Neuronal stem cell (in vitro differentiated cells): Measurements from ENCODE around the gene HOXD10.

Source experiments
- DNase-seq: peaks from one replicate; pipeline ENCODE4 v3.0.0-alpha.2; 2013; ENCODE audit warnings: low spot score
- H2AFZ ChIP-seq: one replicate; pipeline ENCODE4 v1.6.1; 2013; ENCODE audit warnings: mild to moderate bottlenecking, low read length, inconsistent platforms
- H2AK5ac ChIP-seq: 2 replicates; pipeline ENCODE4 v1.6.1; 2013; ENCODE audit warnings: low read depth, mild to moderate bottlenecking, inconsistent platforms, low read length, moderate library complexity, mixed read lengths
- H2BK120ac ChIP-seq: 2 replicates; pipeline ENCODE4 v1.6.1; 2013; ENCODE audit warnings: low read depth, mild to moderate bottlenecking, inconsistent platforms, low read length, moderate library complexity, mixed read lengths
- H2BK12ac ChIP-seq: one replicate; pipeline ENCODE4 v1.6.1; 2013; ENCODE audit warnings: low read length, inconsistent platforms
- H2BK15ac ChIP-seq: 2 replicates; pipeline ENCODE4 v1.6.1; 2013; ENCODE audit warnings: mild to moderate bottlenecking, low read length, inconsistent platforms, mixed read lengths
- H2BK5ac ChIP-seq: one replicate; pipeline ENCODE4 v1.6.1; 2013; ENCODE audit warnings: inconsistent platforms, mild to moderate bottlenecking, low read length, moderate library complexity
- H3K14ac ChIP-seq: one replicate; pipeline ENCODE4 v1.6.1; 2013; ENCODE audit warnings: low read length, inconsistent platforms
- H3K18ac ChIP-seq: 2 replicates; pipeline ENCODE4 v1.6.1; 2013; ENCODE audit warnings: low read length, inconsistent platforms
- H3K23ac ChIP-seq: 2 replicates; pipeline ENCODE4 v1.6.1; 2013; ENCODE audit warnings: low read depth, mild to moderate bottlenecking, mixed read lengths, low read length, inconsistent platforms; ENCODE audit not compliant: poor library complexity
- H3K27ac ChIP-seq: replicated peaks from 3 replicates; pipeline ENCODE4 v1.5.1; 2013; ENCODE audit warnings: low read length, inconsistent platforms
- H3K27me3 ChIP-seq, 3 experiments: 2 replicates each; pipeline ENCODE4 v1.6.1; 2013; ENCODE audit warnings: low read length in 3 of 3, mild to moderate bottlenecking in 2 of 3, inconsistent platforms in 1 of 3, low read depth in 1 of 3, mixed read lengths in 1 of 3, moderate library complexity in 1 of 3; ENCODE audit not compliant: control insufficient read depth in 3 of 3, insufficient read depth in 3 of 3
- H3K36me3 ChIP-seq, 2 donors: replicated peaks in 1 of 2; 2 replicates each; pipeline ENCODE4 v1.6.1; 2013; ENCODE audit warnings: low read length in 2 of 2; ENCODE audit not compliant: control insufficient read depth in 2 of 2, insufficient read depth in 2 of 2
- H3K4ac ChIP-seq: 2 replicates; pipeline ENCODE4 v1.6.1; 2013; ENCODE audit warnings: inconsistent platforms, mild to moderate bottlenecking, low read length, moderate library complexity
- H3K4me1 ChIP-seq, 2 donors: 1 replicate in 1 of 2; 2 replicates in 1 of 2; pipeline ENCODE4 v1.6.1; 2013; ENCODE audit warnings: low read length in 2 of 2, low read depth in 1 of 2; ENCODE audit not compliant: control insufficient read depth in 2 of 2, insufficient read depth in 1 of 2
- H3K4me2 ChIP-seq: one replicate; pipeline ENCODE4 v1.6.1; 2013; ENCODE audit warnings: mild to moderate bottlenecking, low read length, inconsistent platforms; ENCODE audit not compliant: insufficient read depth, poor library complexity, severe bottlenecking
- H3K4me3 ChIP-seq, 2 donors: 2 replicates each; pipeline ENCODE4 v1.5.1; 2013; ENCODE audit warnings: low read length in 2 of 2, mild to moderate bottlenecking in 2 of 2, inconsistent platforms in 1 of 2, moderate library complexity in 1 of 2
- H3K79me1 ChIP-seq: one replicate; pipeline ENCODE4 v1.6.1; 2013; ENCODE audit warnings: low read depth, mild to moderate bottlenecking, inconsistent platforms, low read length, moderate library complexity
- H3K9ac ChIP-seq: one replicate; pipeline ENCODE4 v1.6.1; 2013; ENCODE audit warnings: mild to moderate bottlenecking, low read depth, low read length, inconsistent platforms; ENCODE audit not compliant: poor library complexity
- H3K9me3 ChIP-seq, 2 donors: replicated peaks in 1 of 2; 2 replicates each; pipeline versions ENCODE3 to v1.6.1; 2013; ENCODE audit warnings: low read length in 2 of 2, mild to moderate bottlenecking in 2 of 2, inconsistent platforms in 1 of 2, low read depth in 1 of 2, mixed read lengths in 1 of 2, moderate library complexity in 1 of 2; ENCODE audit not compliant: control insufficient read depth in 2 of 2, insufficient read depth in 1 of 2
- H4K8ac ChIP-seq: one replicate; pipeline ENCODE4 v1.6.1; 2013; ENCODE audit warnings: low read depth, mild to moderate bottlenecking, inconsistent platforms, low read length, moderate library complexity
- H4K91ac ChIP-seq: one replicate; pipeline ENCODE4 v1.6.1; 2013; ENCODE audit warnings: low read length, low read depth, mild to moderate bottlenecking, inconsistent platforms; ENCODE audit not compliant: poor library complexity
- WGBS, 2 donors: extraction: QIAGEN DNeasy Blood & Tissue Kit; methylation state at CpG; one replicate each; pipeline ENCODE4 v1.1.7; 2013; ENCODE audit warnings: missing lambda C conversion rate in 2 of 2, mixed read lengths in 1 of 2; ENCODE audit not compliant: insufficient read length in 2 of 2, insufficient replicate concordance in 1 of 2; ENCODE audit errors: extremely low coverage in 2 of 2; 5-methylcytosine and 5-hydroxymethylcytosine counted together

The HOXD10 gene

GRCh38 chr2:176078541-176079284 is 37.9 kb upstream of the HOXD10 start:
- no peak overlapping the region for H3K18ac ChIP-seq
- H4K8ac ChIP-seq = no peak overlapping the region
- WGBS, 2 donors = no CpG with 5 or more reads among the region's 25 CpGs
- H2BK12ac ChIP-seq = no peak overlapping the region
- H3K23ac ChIP-seq = no peak overlapping the region
- H2BK15ac ChIP-seq = no peak overlapping the region
- no peak overlapping the region for H3K27ac ChIP-seq
- H2BK5ac ChIP-seq = no peak overlapping the region
- no peak overlapping the region for H3K4me2 ChIP-seq
- no peak overlapping the region for H2AK5ac ChIP-seq
- H4K91ac ChIP-seq = no peak overlapping the region
- peak overlapping the region; percentile 66 for H2AFZ ChIP-seq
- no peak for DNase-seq
- H3K4me1 ChIP-seq = peaks cover 0 to 2% of the 10 kb centered on the region in 2 donors
- peaks cover 0 to 4% of the 10 kb centered on the region in 2 donors for H3K9me3 ChIP-seq
- H3K9ac ChIP-seq = no peak overlapping the region
- H2BK120ac ChIP-seq = no peak overlapping the region
- H3K4me3 ChIP-seq = no peak overlapping the region
- no peaks in the 10 kb centered on the region for H3K36me3 ChIP-seq
- H3K27me3 ChIP-seq = peaks cover 51 to 98% (median 89%) of the 10 kb centered on the region in 3 experiments
- no peaks in the 10 kb centered on the region for H3K79me1 ChIP-seq
- H3K14ac ChIP-seq = no peak overlapping the region
- no peak overlapping the region for H3K4ac ChIP-seq

DNA sequence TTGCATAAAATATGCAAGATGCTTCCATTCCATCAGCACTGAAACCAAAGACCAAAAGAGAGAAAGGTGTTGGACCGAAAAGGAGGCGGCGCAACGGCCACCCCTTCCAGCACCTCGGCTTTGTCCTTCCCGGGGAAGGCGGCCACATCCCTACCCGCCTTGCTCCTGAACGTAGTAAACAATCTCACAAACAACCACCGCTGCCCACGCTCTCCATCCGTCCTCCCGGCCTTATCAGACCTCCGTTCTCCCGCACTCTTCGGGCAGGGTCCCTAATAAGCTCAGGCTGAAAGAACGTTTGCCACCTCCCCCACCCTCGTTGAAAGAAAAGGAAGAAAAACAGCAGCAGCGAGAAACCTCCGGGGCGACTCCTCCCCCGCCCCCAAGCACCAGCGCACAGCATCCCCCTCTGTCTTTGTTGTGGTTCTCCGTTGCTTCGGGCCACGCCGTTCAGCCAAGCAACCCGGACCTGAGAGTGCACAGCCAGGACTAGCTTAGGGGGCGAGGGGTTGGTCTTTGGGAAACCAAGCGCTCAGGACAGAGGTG is 37.2 kb upstream of the HOXD10 start:
- Histone ChIP-seq H4K8ac (no peak overlapping the region), H3K9me3 (peaks cover 0 to 4% of the 10 kb centered on the region in 2 donors), H3K18ac (no peak overlapping the region), H3K79me1 (no peaks in the 10 kb centered on the region), H2BK5ac (no peak overlapping the region), H2BK120ac (no peak overlapping the region), H3K27me3 (peaks cover 49 to 98% (median 89%) of the 10 kb centered on the region in 3 experiments), H4K91ac (no peak overlapping the region), H3K14ac (no peak overlapping the region), H2AK5ac (no peak overlapping the region), H3K27ac (no peak overlapping the region), H3K36me3 (no peaks in the 10 kb centered on the region), H2BK12ac (no peak overlapping the region), H3K4me3 (peak overlapping the region in 1 of 2 donors; percentile 66), H3K9ac (no peak overlapping the region), H2AFZ (peak overlapping the region; percentile 66), H3K23ac (no peak overlapping the region), H3K4me1 (peaks cover 0 to 2% of the 10 kb centered on the region in 2 donors), H3K4me2 (peak overlapping the region; percentile 53), H2BK15ac (no peak overlapping the region), H3K4ac (no peak overlapping the region)
- no peak for DNase-seq
- no CpG with 5 or more reads among the region's 30 CpGs for WGBS, 2 donors

- no peak for DNase-seq
- Histone ChIP-seq H2AK5ac (no peak overlapping the region), H3K9me3 (peaks cover 0 to 4% of the 10 kb centered on the region in 2 donors), H3K36me3 (no peaks in the 10 kb centered on the region), H3K14ac (no peak overlapping the region), H3K4me3 (peak overlapping the region; percentile 29 to 66), H3K4me1 (peaks cover 0 to 2% of the 10 kb centered on the region in 2 donors), H2BK120ac (no peak overlapping the region), H3K4me2 (peak overlapping the region; percentile 69), H3K4ac (no peak overlapping the region), H3K27ac (no peak overlapping the region), H3K27me3 (peaks cover 48 to 98% (median 89%) of the 10 kb centered on the region in 3 experiments), H3K23ac (peak overlapping the region; percentile 90), H4K91ac (no peak overlapping the region), H4K8ac (peak overlapping the region; percentile 97), H2BK12ac (no peak overlapping the region), H2BK5ac (no peak overlapping the region), H3K9ac (no peak overlapping the region), H3K18ac (peak overlapping the region; percentile 60), H3K79me1 (no peaks in the 10 kb centered on the region), H2AFZ (peak overlapping the region; percentile 90), H2BK15ac (no peak overlapping the region)
- no CpG with 5 or more reads among the region's 86 CpGs for WGBS, 2 donors
Observed at GRCh38 chr2:176079831-176080539, 36.6 kb upstream of the HOXD10 start.
